Measurements from ENCODE around the gene NUDT14. TPM values are rescaled to one million over a fixed set of nuclear protein-coding genes. Genes with fewer than 3 reads are reported as not detected.

The NUDT14 gene
- total RNA-seq, 1 donor from 2014 or later: 16.4 TPM

GRCh38 chr14:105161964-105162668 lies 19.0 kb downstream of the NUDT14 start:
- intact Hi-C loops (cut with micrococcal nuclease): loop anchor here (10.0 kb wide), 1 partner anchor 67 kb away; no protein-coding TSS in a partner anchor

GRCh38 chr14:105161309-105161708 lies 19.8 kb downstream of the NUDT14 start:
- intact Hi-C loops (cut with micrococcal nuclease): loop anchor here (10.0 kb wide), 1 partner anchor 67 kb away; no protein-coding TSS in a partner anchor

GRCh38 chr14:105160776-105161175 lies 20.3 kb downstream of the NUDT14 start:
- intact Hi-C loops (cut with micrococcal nuclease): loop anchor here (10.0 kb wide), 1 partner anchor 66 kb away; no protein-coding TSS in a partner anchor

GRCh38 chr14:105159344-105159743 lies 21.8 kb downstream of the NUDT14 start:
- intact Hi-C loops (cut with micrococcal nuclease): no loop called here

- intact Hi-C loops (cut with micrococcal nuclease): no loop called here
Measured at GRCh38 chr14:105158794-105159193, 22.3 kb downstream of the NUDT14 start.

GRCh38 chr14:105157872-105158271 lies 23.2 kb downstream of the NUDT14 start:
- intact Hi-C loops (cut with micrococcal nuclease): no loop called here

- intact Hi-C loops (cut with micrococcal nuclease): no loop called here
Measured at GRCh38 chr14:105156414-105157375, 24.4 kb downstream of the NUDT14 start.

GRCh38 chr14:105155681-105156413 lies 25.3 kb downstream of the NUDT14 start:
- intact Hi-C loops (cut with micrococcal nuclease): no loop called here

GRCh38 chr14:105155071-105155651 lies 26.0 kb downstream of the NUDT14 start:
- intact Hi-C loops (cut with micrococcal nuclease): no loop called here

GRCh38 chr14:105154476-105154871 lies 26.6 kb downstream of the NUDT14 start:
- intact Hi-C loops (cut with micrococcal nuclease): no loop called here

GRCh38 chr14:105153739-105154475 lies 27.2 kb downstream of the NUDT14 start:
- intact Hi-C loops (cut with micrococcal nuclease): no loop called here

GRCh38 chr14:105153331-105153731 lies 27.8 kb downstream of the NUDT14 start:
- intact Hi-C loops (cut with micrococcal nuclease): no loop called here

GRCh38 chr14:105152794-105153241 lies 28.3 kb downstream of the NUDT14 start:
- intact Hi-C loops (cut with micrococcal nuclease): no loop called here

- intact Hi-C loops (cut with micrococcal nuclease): no loop called here
Measured at GRCh38 chr14:105151838-105152793, 29.0 kb downstream of the NUDT14 start.

GRCh38 chr14:105151084-105151837 lies 29.9 kb downstream of the NUDT14 start:
- intact Hi-C loops (cut with micrococcal nuclease): no loop called here

GRCh38 chr14:105150368-105151083 lies 30.6 kb downstream of the NUDT14 start:
- intact Hi-C loops (cut with micrococcal nuclease): no loop called here

- intact Hi-C loops (cut with micrococcal nuclease): no loop called here
Measured at GRCh38 chr14:105150026-105150367, 31.1 kb downstream of the NUDT14 start.
